ENCODE results near the gene TGM6.
"Not testable (repeated sequence)": the region's sequence is repeated elsewhere in the genome, so short reads cannot be mapped to it uniquely, and the experiment has no call there.

Gene TGM6

GRCh38 chr20:2398449-2398848 lies 17.7 kb downstream of the TGM6 start:
- DNase-seq (ENCODE audit: low read depth) = no peak

- DNase-seq (ENCODE audit: low read depth) = no peak
Observed at GRCh38 chr20:2399390-2399789, 18.7 kb downstream of the TGM6 start.

GRCh38 chr20:2400290-2400689 lies 19.6 kb downstream of the TGM6 start:
- no peak for DNase-seq (ENCODE audit: low read depth)

- no peak for DNase-seq (ENCODE audit: low read depth)
Observed at GRCh38 chr20:2401527-2401926, 20.8 kb downstream of the TGM6 start.

GRCh38 chr20:2402271-2402980 lies 21.7 kb downstream of the TGM6 start:
- no peak for DNase-seq (ENCODE audit: low read depth)

- DNase-seq (ENCODE audit: low read depth) = no peak
Observed at GRCh38 chr20:2403291-2404052, 22.8 kb downstream of the TGM6 start.

GRCh38 chr20:2405693-2406065 lies 25.0 kb downstream of the TGM6 start:
- no peak for DNase-seq (ENCODE audit: low read depth)

- not testable (repeated sequence) for DNase-seq (ENCODE audit: low read depth)
Observed at GRCh38 chr20:2407355-2407754, 26.7 kb downstream of the TGM6 start.

- DNase-seq (ENCODE audit: low read depth) = no peak
Observed at GRCh38 chr20:2408111-2408510, 27.4 kb downstream of the TGM6 start.

GRCh38 chr20:2416541-2417212 lies 36.0 kb downstream of the TGM6 start:
- DNase-seq (ENCODE audit: low read depth) = no peak

GRCh38 chr20:2417213-2417541 lies 36.5 kb downstream of the TGM6 start:
- DNase-seq (ENCODE audit: low read depth) = no peak

GRCh38 chr20:2418388-2418787 lies 37.7 kb downstream of the TGM6 start:
- DNase-seq (ENCODE audit: low read depth) = no peak

- no peak for DNase-seq (ENCODE audit: low read depth)
Observed at GRCh38 chr20:2420510-2420909, 39.8 kb downstream of the TGM6 start.

GRCh38 chr20:2421247-2421646 lies 40.5 kb downstream of the TGM6 start:
- DNase-seq (ENCODE audit: low read depth) = no peak

GRCh38 chr20:2429051-2429450 lies 48.4 kb downstream of the TGM6 start:
- no peak for DNase-seq (ENCODE audit: low read depth)

- no peak for DNase-seq (ENCODE audit: low read depth)
Observed at GRCh38 chr20:2430538-2430937, 49.8 kb downstream of the TGM6 start.

GRCh38 chr20:2431185-2431584 lies 50.5 kb downstream of the TGM6 start:
- no peak for DNase-seq (ENCODE audit: low read depth)

GRCh38 chr20:2446845-2447244 lies 66.1 kb downstream of the TGM6 start:
- no peak for DNase-seq (ENCODE audit: low read depth)

- DNase-seq (ENCODE audit: low read depth) = no peak
Observed at GRCh38 chr20:2449386-2449785, 68.7 kb downstream of the TGM6 start.

GRCh38 chr20:2451422-2451821 lies 70.7 kb downstream of the TGM6 start:
- DNase-seq (ENCODE audit: low read depth) = no peak

GRCh38 chr20:2451939-2452732 lies 71.4 kb downstream of the TGM6 start:
- DNase-seq (ENCODE audit: low read depth) = peak; percentile 70

GRCh38 chr20:2453792-2454191 lies 73.1 kb downstream of the TGM6 start:
- no peak for DNase-seq (ENCODE audit: low read depth)
